K562 (cell line): ENCODE data around the gene RGS9BP. TPM values are rescaled to one million over a fixed set of nuclear protein-coding genes. Genes with fewer than 3 reads are reported as not detected.

ENCODE experiments used
- ARID1B ChIP-seq: fragments of 450-650 bp; IDR thresholded peaks from 2 replicates; pipeline ENCODE4 v1.6.1; 2016; ENCODE audit warnings: antibody characterized with exemption, mild to moderate bottlenecking, inconsistent platforms
- CBFB ChIP-seq: sonication (generic); formaldehyde crosslinking; IDR thresholded peaks from 2 replicates; pipeline ENCODE4 v1.4.0; 2020; ENCODE audit warnings: mild to moderate bottlenecking, missing genetic modification reagents
- CBX3 ChIP-seq, 2 experiments: IDR thresholded peaks; 1 replicate in 1 of 2; 2 replicates in 1 of 2; pipeline ENCODE4 v1.6.1; 2012; ENCODE audit warnings: inconsistent platforms in 2 of 2, low read length in 2 of 2, borderline replicate concordance in 1 of 2, control low read depth in 1 of 2
- FOSL1 ChIP-seq: fragments of 200-800 bp; sonication (Bioruptor generic); conservative IDR thresholded peaks from 2 replicates; pipeline ENCODE4 v1.6.1; 2016; ENCODE audit warnings: missing genetic modification characterization, missing compliant biosample characterization
- FUS ChIP-seq: fragments of 200-400 bp; formaldehyde crosslinking; optimal IDR thresholded peaks from 2 replicates; pipeline ENCODE3; 2017; ENCODE audit warnings: low read depth, low read length
- GTF2A2 ChIP-seq: IDR thresholded peaks from 2 replicates; pipeline ENCODE4 v1.6.1; 2016; ENCODE audit warnings: mild to moderate bottlenecking, missing genetic modification characterization, missing compliant biosample characterization
- HNRNPH1 ChIP-seq: fragments of 200-400 bp; formaldehyde crosslinking; optimal IDR thresholded peaks from 2 replicates; pipeline ENCODE3; 2017; ENCODE audit warnings: low read depth, mild to moderate bottlenecking, low read length, moderate library complexity
- HNRNPLL ChIP-seq: fragments of 200-400 bp; formaldehyde crosslinking; IDR thresholded peaks from 2 replicates; pipeline ENCODE4 v1.6.1; 2017; ENCODE audit warnings: low read length, low read depth, mild to moderate bottlenecking; ENCODE audit not compliant: poor library complexity, severe bottlenecking
- IFI16 ChIP-seq: fragments of 250-450 bp; sonication (Bioruptor Pico); IDR thresholded peaks from 2 replicates; pipeline ENCODE4 v2.1.2; 2022; ENCODE audit warnings: mild to moderate bottlenecking, inconsistent platforms
- LCOR ChIP-seq: sonication (generic); formaldehyde crosslinking; IDR thresholded peaks from 2 replicates; pipeline ENCODE4 v1.8.0; 2022; ENCODE audit warnings: mild to moderate bottlenecking, missing genetic modification reagents
- MTF1 ChIP-seq: fragments of 250-450 bp; sonication (Bioruptor Pico); IDR thresholded peaks from 2 replicates; pipeline ENCODE4 v1.9.0; 2021; ENCODE audit warnings: moderate library complexity, mild to moderate bottlenecking, inconsistent platforms, borderline replicate concordance
- PHF8 ChIP-seq: fragments of 200-600 bp; sonication (generic); IDR thresholded peaks from 2 replicates; pipeline ENCODE4 v1.6.1; 2012; ENCODE audit warnings: mixed run types, mild to moderate bottlenecking, inconsistent platforms, low read length, moderate library complexity, borderline replicate concordance
- PPARD ChIP-seq: fragments of 250-450 bp; sonication (Bioruptor Pico); IDR thresholded peaks from 2 replicates; pipeline ENCODE4 v1.8.0; 2022; ENCODE audit warnings: inconsistent platforms, mild to moderate bottlenecking, moderate library complexity
- PTRF ChIP-seq: fragments of 450-650 bp; IDR thresholded peaks from 2 replicates; pipeline ENCODE4 v1.6.1; 2016; ENCODE audit warnings: mild to moderate bottlenecking, missing genetic modification characterization, missing compliant biosample characterization
- RNF2 ChIP-seq: sonication (generic); IDR thresholded peaks from 2 replicates; pipeline ENCODE4 v1.6.1; 2016
- SMAD1 ChIP-seq: fragments of 150-350 bp; IDR thresholded peaks from 2 replicates; pipeline ENCODE4 v1.6.1; 2014; ENCODE audit warnings: low read length, low read depth; ENCODE audit not compliant: partially characterized antibody
- SMARCA4 ChIP-seq: fragments of 450-650 bp; IDR thresholded peaks from 2 replicates; pipeline ENCODE4 v1.6.1; 2016
- SRSF1 ChIP-seq: fragments of 200-400 bp; formaldehyde crosslinking; IDR thresholded peaks from 2 replicates; pipeline ENCODE4 v1.6.1; 2017; ENCODE audit warnings: mild to moderate bottlenecking, low read depth, low read length, moderate library complexity
- ZNF12 ChIP-seq: sonication (generic); formaldehyde crosslinking; IDR thresholded peaks from 2 replicates; pipeline ENCODE4 v1.4.0; 2020; ENCODE audit warnings: mild to moderate bottlenecking, missing genetic modification reagents
- ZNF121 ChIP-seq: sonication (generic); formaldehyde crosslinking; conservative IDR thresholded peaks from 2 replicates; pipeline ENCODE4 v1.8.0; 2022; ENCODE audit warnings: missing genetic modification reagents
- ZNF766 ChIP-seq: fragments of 200-800 bp; sonication (Bioruptor generic); conservative IDR thresholded peaks from 2 replicates; pipeline ENCODE4 v1.6.1; 2016; ENCODE audit warnings: missing genetic modification characterization, missing compliant biosample characterization
- polyA plus RNA-seq, 8 experiments: library from polyadenylated mRNA; depleted of rRNA in 4 of 8; stranded (reverse) in 5 of 8; unstranded in 3 of 8; fragments of >200 nt; fragmentation: Nextera tagmentation in 2 of 8; fragmentation: Illumina TruSeq in 1 of 8; extraction: Ambion mirVana in 2 of 8; extraction: Trizol in 1 of 8; gene quantifications; 2 replicates each; pipeline versions ENCODE4 v1.2.1 to v1.2.3, GENCODE V29; 2011 to 2014; ENCODE audit warnings: inconsistent platforms in 1 of 8, missing spikeins in 1 of 8
- total RNA-seq, 7 experiments: library from RNA; depleted of rRNA in 6 of 7; stranded (reverse); fragments of >200 nt in 6 of 7; fragmentation: Illumina TruSeq in 2 of 7; extraction: Trizol in 2 of 7; gene quantifications; 2 replicates each; pipeline versions ENCODE4 v1.2.1 to v1.2.3, GENCODE V29; 2011 to 2021; ENCODE audit warnings: low replicate concordance in 1 of 7
- TF ChIP-seq, protein P1 (sequence below), 2 experiments: fragments of 450-650 bp; conservative IDR thresholded peaks; 2 replicates each; pipeline ENCODE4 v1.6.1; 2017; ENCODE audit warnings: mild to moderate bottlenecking in 2 of 2, moderate library complexity in 2 of 2
- TF ChIP-seq, protein P2 (sequence below): sonication (generic); formaldehyde crosslinking; IDR thresholded peaks from 2 replicates; pipeline ENCODE4 v1.9.0; 2022; ENCODE audit warnings: mild to moderate bottlenecking, missing genetic modification reagents
- TF ChIP-seq, protein P3 (sequence below): sonication (generic); formaldehyde crosslinking; IDR thresholded peaks from 2 replicates; pipeline ENCODE4 v1.8.0; 2022; ENCODE audit warnings: mild to moderate bottlenecking, missing genetic modification reagents
- TF ChIP-seq, protein P4 (sequence below): fragments of 450-650 bp; formaldehyde crosslinking; IDR thresholded peaks from 2 replicates; pipeline ENCODE4 v1.4.0; 2022; ENCODE audit warnings: missing genetic modification characterization

RGS9BP gene
- total and polyA plus RNA-seq, 9 of the 15 experiments (the other 6 are each of a cell fraction or from before 2014, with no cell fraction given), result 0.03 to 1.3 (median 0.49) TPM

DNA sequence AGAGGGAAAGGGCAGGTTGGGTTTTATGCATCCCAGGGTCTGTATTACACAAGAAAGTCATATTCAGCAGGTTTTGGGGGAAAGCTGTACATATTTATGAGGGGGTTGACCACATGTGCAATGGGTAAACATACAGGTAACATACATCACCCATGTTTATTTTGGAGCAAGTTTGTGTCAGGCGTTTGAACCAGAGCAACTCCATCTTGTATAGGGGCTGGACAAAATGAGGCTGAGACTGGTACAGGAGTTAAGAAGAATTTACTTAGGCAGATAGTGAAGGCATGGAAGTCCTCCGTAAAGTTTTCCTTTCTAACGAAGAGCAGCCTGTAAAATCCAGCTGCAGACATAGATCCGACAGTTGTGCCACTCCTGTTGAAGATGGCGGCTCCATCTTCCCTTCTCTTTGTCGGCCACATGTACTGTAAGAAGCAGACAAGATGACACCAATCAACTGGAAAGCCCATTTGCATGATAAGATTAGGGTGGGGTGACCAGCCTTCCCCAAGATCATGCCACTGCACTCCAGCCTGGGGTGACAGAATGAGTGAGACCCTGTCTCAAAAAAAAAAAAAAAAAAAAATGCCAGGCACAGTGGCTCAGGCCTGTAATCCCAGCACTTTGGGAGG lies 11.3 kb downstream of the RGS9BP start (continued):
- TF ChIP-seq, protein P1, sequence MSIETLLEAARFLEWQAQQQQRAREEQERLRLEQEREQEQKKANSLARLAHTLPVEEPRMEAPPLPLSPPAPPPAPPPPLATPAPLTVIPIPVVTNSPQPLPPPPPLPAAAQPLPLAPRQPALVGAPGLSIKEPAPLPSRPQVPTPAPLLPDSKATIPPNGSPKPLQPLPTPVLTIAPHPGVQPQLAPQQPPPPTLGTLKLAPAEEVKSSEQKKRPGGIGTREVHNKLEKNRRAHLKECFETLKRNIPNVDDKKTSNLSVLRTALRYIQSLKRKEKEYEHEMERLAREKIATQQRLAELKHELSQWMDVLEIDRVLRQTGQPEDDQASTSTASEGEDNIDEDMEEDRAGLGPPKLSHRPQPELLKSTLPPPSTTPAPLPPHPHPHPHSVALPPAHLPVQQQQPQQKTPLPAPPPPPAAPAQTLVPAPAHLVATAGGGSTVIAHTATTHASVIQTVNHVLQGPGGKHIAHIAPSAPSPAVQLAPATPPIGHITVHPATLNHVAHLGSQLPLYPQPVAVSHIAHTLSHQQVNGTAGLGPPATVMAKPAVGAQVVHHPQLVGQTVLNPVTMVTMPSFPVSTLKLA (conservative IDR thresholded peaks at IDR 0.05), result no peak
- TF ChIP-seq MTF1 (CRISPR knock-in tag) (peak; percentile 95), ARID1B (no peak), SMAD1 (no peak), RNF2 (no peak), ZNF121 (CRISPR knock-in tag) (no peak), CBX3 (IDR thresholded peaks at IDR 0.05; ENCODE audit: borderline replicate concordance in 1 of 2, low read length in 2 of 2) (no peak), CBFB (no peak), ZNF12 (CRISPR knock-in tag) (no peak), HNRNPH1 (no peak), IFI16 (CRISPR knock-in tag) (peak; percentile 93), ZNF766 (CRISPR knock-in tag) (peak; percentile 91), LCOR (CRISPR knock-in tag) (no peak), SMARCA4 (no peak), PHF8 (no peak), FOSL1 (tag) (no peak), FUS (no peak), GTF2A2 (tag) (peak; percentile 89), HNRNPLL (no peak), SRSF1 (no peak), PTRF (tag) (peak; percentile 96), PPARD (CRISPR knock-in tag) (peak; percentile 75)
- TF ChIP-seq, protein P2, sequence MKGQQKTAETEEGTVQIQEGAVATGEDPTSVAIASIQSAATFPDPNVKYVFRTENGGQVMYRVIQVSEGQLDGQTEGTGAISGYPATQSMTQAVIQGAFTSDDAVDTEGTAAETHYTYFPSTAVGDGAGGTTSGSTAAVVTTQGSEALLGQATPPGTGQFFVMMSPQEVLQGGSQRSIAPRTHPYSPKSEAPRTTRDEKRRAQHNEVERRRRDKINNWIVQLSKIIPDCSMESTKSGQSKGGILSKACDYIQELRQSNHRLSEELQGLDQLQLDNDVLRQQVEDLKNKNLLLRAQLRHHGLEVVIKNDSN (CRISPR knock-in tag), result no peak
- TF ChIP-seq, protein P3, sequence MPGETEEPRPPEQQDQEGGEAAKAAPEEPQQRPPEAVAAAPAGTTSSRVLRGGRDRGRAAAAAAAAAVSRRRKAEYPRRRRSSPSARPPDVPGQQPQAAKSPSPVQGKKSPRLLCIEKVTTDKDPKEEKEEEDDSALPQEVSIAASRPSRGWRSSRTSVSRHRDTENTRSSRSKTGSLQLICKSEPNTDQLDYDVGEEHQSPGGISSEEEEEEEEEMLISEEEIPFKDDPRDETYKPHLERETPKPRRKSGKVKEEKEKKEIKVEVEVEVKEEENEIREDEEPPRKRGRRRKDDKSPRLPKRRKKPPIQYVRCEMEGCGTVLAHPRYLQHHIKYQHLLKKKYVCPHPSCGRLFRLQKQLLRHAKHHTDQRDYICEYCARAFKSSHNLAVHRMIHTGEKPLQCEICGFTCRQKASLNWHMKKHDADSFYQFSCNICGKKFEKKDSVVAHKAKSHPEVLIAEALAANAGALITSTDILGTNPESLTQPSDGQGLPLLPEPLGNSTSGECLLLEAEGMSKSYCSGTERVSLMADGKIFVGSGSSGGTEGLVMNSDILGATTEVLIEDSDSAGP, result no peak
- TF ChIP-seq, protein P4, sequence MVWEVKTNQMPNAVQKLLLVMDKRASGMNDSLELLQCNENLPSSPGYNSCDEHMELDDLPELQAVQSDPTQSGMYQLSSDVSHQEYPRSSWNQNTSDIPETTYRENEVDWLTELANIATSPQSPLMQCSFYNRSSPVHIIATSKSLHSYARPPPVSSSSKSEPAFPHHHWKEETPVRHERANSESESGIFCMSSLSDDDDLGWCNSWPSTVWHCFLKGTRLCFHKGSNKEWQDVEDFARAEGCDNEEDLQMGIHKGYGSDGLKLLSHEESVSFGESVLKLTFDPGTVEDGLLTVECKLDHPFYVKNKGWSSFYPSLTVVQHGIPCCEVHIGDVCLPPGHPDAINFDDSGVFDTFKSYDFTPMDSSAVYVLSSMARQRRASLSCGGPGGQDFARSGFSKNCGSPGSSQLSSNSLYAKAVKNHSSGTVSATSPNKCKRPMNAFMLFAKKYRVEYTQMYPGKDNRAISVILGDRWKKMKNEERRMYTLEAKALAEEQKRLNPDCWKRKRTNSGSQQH, result 0 out of 2 replicates have a peak, but pooled peaks have one; percentile 44
